Activated CD4-positive, alpha-beta T cell treated with anti-CD3 and anti-CD28 coated beads, Interleukin-2, Interleukin-4, amounts not matched to agents 100 ng/mL and 50 ng/mL, durations not matched to agents 16 hours and 8 hours (primary cell): ENCODE results near the gene SMC4.
"Not testable (repeated sequence)": the region's sequence is repeated elsewhere in the genome, so short reads cannot be mapped to it uniquely, and the experiment has no call there.

Source experiments
- DNase-seq: peaks from one replicate; pipeline ENCODE4 v3.0.0-alpha.2; 2020; ENCODE audit warnings: low spot score

Gene SMC4

DNA sequence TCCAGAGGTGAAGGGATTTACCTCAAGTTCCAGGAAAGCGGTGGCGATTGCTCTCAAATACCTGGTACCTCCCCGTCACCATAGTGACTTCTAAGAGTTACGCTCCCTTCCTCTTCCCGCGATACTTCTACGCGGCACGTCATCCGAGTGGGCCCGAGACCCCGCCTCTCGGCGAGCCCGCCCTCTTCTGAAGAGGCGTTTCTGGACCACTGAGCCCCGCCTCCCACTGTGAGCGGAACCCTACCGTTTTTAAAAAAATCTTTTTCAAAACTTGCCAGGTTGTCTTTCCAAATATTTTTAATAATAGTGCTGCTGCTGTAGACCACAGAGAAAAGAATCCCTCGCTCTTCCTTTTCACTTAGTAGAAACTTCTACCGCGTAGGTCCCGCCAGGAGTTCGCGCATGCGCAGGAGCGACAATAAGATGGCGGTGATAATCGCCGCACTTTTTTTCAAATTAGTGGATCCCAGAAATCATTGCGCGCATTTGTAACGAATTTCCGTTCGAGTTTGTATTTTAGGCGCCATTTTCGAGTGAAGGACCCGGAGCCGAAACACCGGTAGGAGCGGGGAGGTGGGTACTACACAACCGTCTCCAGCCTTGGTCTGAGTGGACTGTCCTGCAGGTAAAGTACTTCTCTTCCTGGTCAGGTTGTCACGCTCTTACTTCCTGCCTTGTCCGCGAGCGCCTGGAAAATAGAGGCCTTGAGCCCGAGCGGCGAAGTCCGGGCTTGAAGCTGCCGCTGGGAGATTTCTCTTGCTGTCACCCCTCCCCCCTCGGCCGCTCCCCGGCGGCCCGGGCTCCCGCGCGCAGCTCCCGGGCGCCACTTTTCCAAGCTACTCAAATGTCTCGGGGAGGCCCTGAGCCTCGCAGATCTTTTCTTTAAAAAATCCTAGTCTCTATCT is at the start of gene SMC4, which contains the start of gene IFT80:
Gene SMC4, plus strand, starts transcription at position 526 of the 905 bp plus-strand sequence. CDS start 1,177 bp downstream, outside the sequence.
Gene IFT80, minus strand, starts transcription at position 101 of the 905 bp plus-strand sequence. CDS start 14,625 bp downstream, outside the sequence.
- peak; percentile 97 for DNase-seq

GRCh38 chr3:160355826-160356225 is 43.6 kb upstream of the SMC4 start:
- DNase-seq = no peak

GRCh38 chr3:160362896-160363295 is 36.6 kb upstream of the SMC4 start:
- DNase-seq = not testable (repeated sequence)

- DNase-seq = no peak
Measured at GRCh38 chr3:160365869-160366522, 33.5 kb upstream of the SMC4 start.

DNA sequence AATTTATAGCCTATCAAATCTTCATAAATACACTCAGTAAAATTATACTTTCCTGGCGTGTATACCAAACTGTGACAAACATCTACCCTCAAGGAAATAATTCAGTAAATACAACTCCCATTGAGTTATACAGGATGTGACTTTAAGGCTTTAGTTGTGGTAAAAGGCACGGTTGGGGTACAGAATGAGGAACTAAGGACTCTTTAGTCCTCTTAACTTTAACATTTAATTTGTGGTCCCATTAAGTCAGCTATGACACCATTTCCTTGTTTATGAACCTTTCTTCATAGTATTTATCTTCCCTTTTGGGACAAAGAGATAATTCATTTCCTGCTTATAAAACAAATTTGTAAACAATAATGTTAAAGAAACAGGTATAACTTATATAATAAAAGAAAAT is 30.6 kb upstream of the SMC4 start:
- no peak for DNase-seq

GRCh38 chr3:160369784-160370183 is 29.7 kb upstream of the SMC4 start:
- DNase-seq = no peak

- no peak for DNase-seq
Measured at GRCh38 chr3:160370987-160371857, 28.2 kb upstream of the SMC4 start.

- DNase-seq = no peak
Measured at GRCh38 chr3:160372780-160373179, 26.7 kb upstream of the SMC4 start.

- DNase-seq = no peak
Measured at GRCh38 chr3:160373655-160374054, 25.8 kb upstream of the SMC4 start.

DNA sequence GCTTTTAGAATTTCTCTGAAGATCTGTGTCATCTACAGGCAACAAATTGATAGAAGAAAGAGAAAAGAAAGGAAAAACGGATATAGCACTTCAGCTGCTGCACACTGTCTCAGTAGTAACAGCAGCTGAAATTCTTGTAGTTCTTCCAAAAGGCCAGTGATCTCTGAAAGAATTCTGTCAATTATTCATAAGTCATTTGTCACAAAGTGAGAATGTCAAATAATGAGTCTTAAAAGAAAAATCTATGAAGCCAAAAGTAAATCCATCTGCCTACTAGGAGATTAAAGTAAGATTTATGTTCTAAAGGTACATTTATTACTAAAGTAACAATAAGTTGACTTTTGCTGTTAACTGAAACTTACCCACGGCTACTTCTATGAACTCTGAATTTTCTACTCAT is 25.0 kb upstream of the SMC4 start:
- no peak for DNase-seq

- no peak for DNase-seq
Measured at GRCh38 chr3:160374925-160375324, 24.5 kb upstream of the SMC4 start.

DNA sequence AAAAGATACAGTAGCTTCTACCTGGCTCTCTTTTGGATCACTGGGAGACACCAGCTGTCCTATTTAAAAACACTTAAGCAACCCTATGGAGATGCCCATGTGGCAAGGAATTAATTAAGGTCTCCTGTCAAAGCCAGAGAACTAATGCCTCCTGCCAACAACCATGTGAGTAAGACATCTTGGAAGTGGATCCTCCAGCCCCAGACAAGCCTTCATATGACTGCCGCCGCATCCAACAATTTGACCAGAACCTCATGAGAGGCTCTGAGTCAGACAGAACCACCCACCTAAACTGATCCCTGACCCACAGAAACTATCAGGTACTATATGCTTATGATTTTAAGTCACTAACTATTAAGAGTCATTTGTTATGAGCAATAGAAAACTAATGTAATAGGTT is 22.8 kb upstream of the SMC4 start:
- DNase-seq = no peak

- DNase-seq = no peak
Measured at GRCh38 chr3:160378331-160379109, 20.9 kb upstream of the SMC4 start.

GRCh38 chr3:160379628-160380214 is 19.7 kb upstream of the SMC4 start:
- no peak for DNase-seq

GRCh38 chr3:160381470-160381869 is 18.0 kb upstream of the SMC4 start:
- DNase-seq = no peak

- DNase-seq = no peak
Measured at GRCh38 chr3:160384639-160385318, 14.7 kb upstream of the SMC4 start.

DNA sequence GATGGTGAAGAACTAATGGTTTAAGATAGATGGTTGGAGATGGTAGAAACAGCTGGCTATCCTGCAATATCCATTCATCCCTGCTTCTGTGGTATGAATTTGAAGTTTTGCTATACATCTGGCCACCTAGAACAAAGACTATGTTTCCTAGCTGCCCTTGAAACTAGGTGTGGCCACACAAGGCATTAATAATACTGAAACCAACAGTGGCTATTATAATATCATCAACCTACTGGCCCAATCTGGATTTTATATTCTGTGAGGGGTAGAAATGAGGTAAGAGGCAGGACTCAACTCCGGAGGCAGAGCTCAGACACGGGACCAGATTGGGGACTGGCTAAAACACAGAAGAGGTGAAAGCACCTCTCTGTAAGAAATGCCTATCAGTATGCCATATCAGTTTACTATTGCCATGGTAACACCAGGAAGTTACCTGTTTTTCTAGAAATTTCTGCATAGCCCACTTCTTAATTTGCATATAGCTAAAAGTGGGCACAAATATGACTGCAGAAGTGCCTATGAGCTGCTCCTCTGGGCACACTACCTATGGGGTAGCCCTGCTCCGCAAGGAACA is 8.8 kb upstream of the SMC4 start:
- DNase-seq = no peak

- DNase-seq = no peak
Measured at GRCh38 chr3:160392798-160393197, 6.7 kb upstream of the SMC4 start.

DNA sequence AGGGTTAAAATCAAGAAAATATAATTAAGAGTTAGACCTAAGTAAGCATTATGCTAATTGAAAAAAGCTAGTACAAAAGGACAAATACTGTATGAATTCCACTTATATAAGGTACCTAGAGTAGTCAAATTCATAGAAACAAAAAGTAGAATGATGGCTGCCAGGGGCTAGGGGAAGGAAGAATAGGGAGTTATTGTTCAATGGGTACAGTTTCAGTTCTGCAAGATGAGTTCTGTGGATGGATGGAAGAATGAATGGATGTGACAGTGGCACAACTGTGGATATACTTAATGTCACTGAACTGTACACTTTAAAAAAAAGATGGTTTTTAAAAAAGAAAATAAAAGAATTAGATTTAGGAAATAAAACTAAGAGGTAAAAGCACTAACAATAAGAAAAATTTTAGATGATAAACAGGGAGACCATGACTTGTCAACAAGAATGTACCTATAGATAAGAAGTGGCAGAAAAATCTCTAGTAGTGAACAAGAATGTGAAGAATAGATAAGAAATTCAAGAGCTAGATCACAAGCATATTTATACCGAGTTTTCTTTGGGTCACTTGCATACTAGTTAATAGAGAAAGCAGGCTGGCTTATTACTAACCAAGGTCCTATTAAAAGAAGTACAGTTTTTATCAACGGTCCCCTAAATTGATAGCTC is 6.0 kb upstream of the SMC4 start:
- DNase-seq = no peak

DNA sequence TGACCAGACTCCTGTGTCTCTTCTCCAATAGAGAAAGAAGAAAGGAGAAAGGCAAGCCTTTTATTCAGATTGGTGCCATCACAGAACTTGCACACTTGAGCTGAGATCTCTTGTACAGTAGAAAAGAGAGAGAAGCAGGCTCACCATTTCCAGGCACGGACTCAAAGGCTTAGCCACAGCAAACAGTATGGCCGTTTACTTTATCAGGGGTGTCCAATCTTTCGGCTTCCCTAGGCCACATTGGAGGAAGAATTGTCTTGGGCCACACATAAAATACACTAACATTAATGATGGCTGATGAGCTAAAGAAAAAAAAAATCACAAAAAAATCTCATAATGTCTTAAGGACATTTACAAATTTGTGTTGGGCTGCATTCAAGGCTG is 5.4 kb upstream of the SMC4 start:
- no peak for DNase-seq
